K562 (cell line): ENCODE measurements around the gene ATP2A3. TPM values are rescaled to one million over a fixed set of nuclear protein-coding genes. Genes with fewer than 3 reads are reported as not detected.
A peak's percentile ranks its signal among the peaks of the same experiment; 100 is the strongest.

Source experiments
- CEBPZ ChIP-seq: fragments of 150-350 bp; IDR thresholded peaks from 2 replicates; pipeline ENCODE4 v1.6.1; 2014; ENCODE audit warnings: low read depth, mild to moderate bottlenecking, low read length, borderline replicate concordance
- CHAMP1 ChIP-seq: fragments of 450-650 bp; IDR thresholded peaks from 2 replicates; pipeline ENCODE4 v1.6.1; 2016; ENCODE audit warnings: mild to moderate bottlenecking
- DDX20 ChIP-seq: fragments of 450-650 bp; IDR thresholded peaks from 2 replicates; pipeline ENCODE4 v1.6.1; 2016; ENCODE audit warnings: missing genetic modification characterization, low read depth, mild to moderate bottlenecking, missing compliant biosample characterization, moderate library complexity
- EZH2 ChIP-seq: IDR thresholded peaks from 2 replicates; pipeline ENCODE4 v1.6.1; 2012; ENCODE audit warnings: low read depth, mild to moderate bottlenecking, inconsistent platforms, low read length, borderline replicate concordance
- GATAD2A ChIP-seq: fragments of 450-650 bp; IDR thresholded peaks from 2 replicates; pipeline ENCODE4 v1.6.1; 2017
- HBP1 ChIP-seq: fragments of 450-650 bp; formaldehyde crosslinking; IDR thresholded peaks from 2 replicates; pipeline ENCODE4 v1.4.0; 2022; ENCODE audit warnings: missing genetic modification characterization
- HSF4 ChIP-seq: fragments of 250-450 bp; sonication (Bioruptor Pico); IDR thresholded peaks from 2 replicates; pipeline ENCODE4 v2.1.2; 2022; ENCODE audit warnings: mild to moderate bottlenecking, moderate library complexity, borderline replicate concordance
- LCOR ChIP-seq: sonication (generic); formaldehyde crosslinking; IDR thresholded peaks from 2 replicates; pipeline ENCODE4 v1.8.0; 2022; ENCODE audit warnings: mild to moderate bottlenecking, missing genetic modification reagents
- PHF21A ChIP-seq: fragments of 450-650 bp; IDR thresholded peaks from 2 replicates; pipeline ENCODE4 v1.6.1; 2017; ENCODE audit warnings: low read depth, borderline replicate concordance
- RAD51 ChIP-seq: fragments of 450-650 bp; IDR thresholded peaks from 2 replicates; pipeline ENCODE4 v1.7.1; 2016; ENCODE audit warnings: low read depth, mild to moderate bottlenecking, borderline replicate concordance
- THRB ChIP-seq: fragments of 450-650 bp; formaldehyde crosslinking; conservative IDR thresholded peaks from 2 replicates; pipeline ENCODE4 v1.4.0; 2022; ENCODE audit warnings: mild to moderate bottlenecking, missing genetic modification characterization
- ZHX1 ChIP-seq: fragments of 150-350 bp; conservative IDR thresholded peaks from 2 replicates; pipeline ENCODE4 v1.6.1; 2014; ENCODE audit warnings: low read length
- ZNF134 ChIP-seq: fragments of 250-450 bp; sonication (Bioruptor Pico); conservative IDR thresholded peaks from 2 replicates; pipeline ENCODE4 v1.4.0; 2020
- polyA plus RNA-seq, 8 experiments: library from polyadenylated mRNA; depleted of rRNA in 4 of 8; stranded (reverse) in 5 of 8; unstranded in 3 of 8; fragments of >200 nt; fragmentation: Nextera tagmentation in 2 of 8; fragmentation: Illumina TruSeq in 1 of 8; extraction: Ambion mirVana in 2 of 8; extraction: Trizol in 1 of 8; gene quantifications; 2 replicates each; pipeline versions ENCODE4 v1.2.1 to v1.2.3, GENCODE V29; 2011 to 2014; ENCODE audit warnings: inconsistent platforms in 1 of 8, missing spikeins in 1 of 8
- total RNA-seq, 7 experiments: library from RNA; depleted of rRNA in 6 of 7; stranded (reverse); fragments of >200 nt in 6 of 7; fragmentation: Illumina TruSeq in 2 of 7; extraction: Trizol in 2 of 7; gene quantifications; 2 replicates each; pipeline versions ENCODE4 v1.2.1 to v1.2.3, GENCODE V29; 2011 to 2021; ENCODE audit warnings: low replicate concordance in 1 of 7

ATP2A3 gene
- total and polyA plus RNA-seq, 9 of the 15 experiments (the other 6 are each of a cell fraction or from before 2014, with no cell fraction given), result 0.65 to 103 (median 31.3) TPM

- TF ChIP-seq CEBPZ, result no peak
- no peak for TF ChIP-seq EZH2
- 0 out of 2 replicates have a peak, but pooled peaks have one; percentile 67 for TF ChIP-seq LCOR (CRISPR knock-in tag)
- peak; percentile 87; the same call in 1 of the 2 replicates for TF ChIP-seq HSF4 (CRISPR knock-in tag)
- TF ChIP-seq HBP1, result peak; percentile 65; the same call in 1 of the 2 replicates
- peak; percentile 47; the same call in 1 of the 2 replicates for TF ChIP-seq RAD51
- TF ChIP-seq ZNF134, result peak; percentile 64; the same call in 1 of the 2 replicates
- TF ChIP-seq PHF21A, result no peak
- TF ChIP-seq DDX20 (tag), result 0 out of 2 replicates have a peak, but pooled peaks have one; percentile 65
- no peak for TF ChIP-seq GATAD2A
- 0 out of 2 replicates have a peak, but pooled peaks have one; percentile 10 for TF ChIP-seq ZHX1
- peak; percentile 59; the same call in 1 of the 2 replicates for TF ChIP-seq THRB
- TF ChIP-seq CHAMP1, result no peak
Measured at GRCh38 chr17:4004517-4005295, 40.5 kb upstream of the ATP2A3 start (continued).
